H9 (cell line): Measurements from ENCODE around the gene GSX2. TPM values are rescaled to one million over a fixed set of nuclear protein-coding genes. Genes with fewer than 3 reads are reported as not detected.
A peak's percentile ranks its signal among the peaks of the same experiment; 100 is the strongest.

Experiments used
- DNase-seq: peaks from one replicate; pipeline ENCODE4 v3.0.0-alpha.2; 2017
- H2AFZ ChIP-seq: one replicate; pipeline ENCODE4 v1.6.1; 2013; ENCODE audit warnings: mild to moderate bottlenecking, low read length, control low read depth, moderate library complexity
- H2AK5ac ChIP-seq: 2 replicates; pipeline ENCODE4 v1.6.1; 2013; ENCODE audit warnings: low read length, control low read depth, mixed read lengths; ENCODE audit not compliant: insufficient read length
- H2BK120ac ChIP-seq: one replicate; pipeline ENCODE4 v1.6.1; 2013; ENCODE audit warnings: low read depth, mild to moderate bottlenecking, low read length, control low read depth, inconsistent platforms; ENCODE audit not compliant: poor library complexity, severe bottlenecking
- H2BK12ac ChIP-seq: 2 replicates; pipeline ENCODE4 v1.6.1; 2013; ENCODE audit warnings: low read length, control low read depth, mixed read lengths, low read depth; ENCODE audit not compliant: insufficient read length
- H2BK15ac ChIP-seq: 2 replicates; pipeline ENCODE4 v1.6.1; 2013; ENCODE audit warnings: low read depth, low read length, control low read depth
- H2BK20ac ChIP-seq: one replicate; pipeline ENCODE4 v1.6.1; 2013; ENCODE audit warnings: low read depth, mild to moderate bottlenecking, low read length, control low read depth, inconsistent platforms; ENCODE audit not compliant: poor library complexity, severe bottlenecking
- H2BK5ac ChIP-seq: 2 replicates; pipeline ENCODE4 v1.6.1; 2013; ENCODE audit warnings: low read length, control low read depth, mixed read lengths; ENCODE audit not compliant: insufficient read length
- H3K14ac ChIP-seq: 2 replicates; pipeline ENCODE4 v1.6.1; 2013; ENCODE audit warnings: low read length, control low read depth; ENCODE audit not compliant: insufficient read depth
- H3K18ac ChIP-seq: 2 replicates; pipeline ENCODE4 v1.6.1; 2013; ENCODE audit warnings: low read depth, mild to moderate bottlenecking, mixed read lengths, low read length, control low read depth; ENCODE audit not compliant: insufficient read length
- H3K23ac ChIP-seq: 2 replicates; pipeline ENCODE4 v1.6.1; 2013; ENCODE audit warnings: low read length, control low read depth, mixed read lengths, low read depth; ENCODE audit not compliant: insufficient read length
- H3K23me2 ChIP-seq: 2 replicates; pipeline ENCODE4 v1.6.1; 2013; ENCODE audit warnings: low read depth, mild to moderate bottlenecking, mixed read lengths, low read length, control low read depth; ENCODE audit not compliant: insufficient read length, poor library complexity, severe bottlenecking
- H3K27ac ChIP-seq: 2 replicates; pipeline ENCODE4 v1.5.1; 2013; ENCODE audit warnings: low read length, control low read depth, mixed read lengths, low read depth; ENCODE audit not compliant: insufficient read length
- H3K27me3 ChIP-seq: 2 replicates; pipeline ENCODE4 v1.6.1; 2013; ENCODE audit warnings: low read length, control low read depth, inconsistent platforms; ENCODE audit not compliant: insufficient read depth
- H3K4ac ChIP-seq: 2 replicates; pipeline ENCODE4 v1.6.1; 2013; ENCODE audit warnings: low read depth, mild to moderate bottlenecking, control low read depth, inconsistent platforms, low read length, moderate library complexity
- H3K4me1 ChIP-seq: 2 replicates; pipeline ENCODE4 v1.6.1; 2013; ENCODE audit warnings: low read length, control low read depth, inconsistent platforms; ENCODE audit not compliant: insufficient read depth
- H3K4me2 ChIP-seq: 2 replicates; pipeline ENCODE4 v1.6.1; 2013; ENCODE audit warnings: low read length, control low read depth, mixed read lengths; ENCODE audit not compliant: insufficient read length, insufficient read depth
- H3K56ac ChIP-seq: 2 replicates; pipeline ENCODE4 v1.6.1; 2013; ENCODE audit warnings: low read depth, mild to moderate bottlenecking, mixed read lengths, low read length, control low read depth; ENCODE audit not compliant: insufficient read length
- H3K79me1 ChIP-seq: 2 replicates; pipeline ENCODE4 v1.6.1; 2013; ENCODE audit warnings: low read depth, mild to moderate bottlenecking, moderate library complexity, low read length, control low read depth, inconsistent platforms; ENCODE audit not compliant: insufficient read depth, poor library complexity, severe bottlenecking
- H3K79me2 ChIP-seq: 2 replicates; pipeline ENCODE4 v1.6.1; 2013; ENCODE audit warnings: low read length, control low read depth, inconsistent platforms; ENCODE audit not compliant: insufficient read depth
- H3K9ac ChIP-seq: 2 replicates; pipeline ENCODE4 v1.6.1; 2013; ENCODE audit warnings: low read length, control low read depth, mixed read lengths; ENCODE audit not compliant: insufficient read length; ENCODE audit errors: extremely low read depth
- H3K9me3 ChIP-seq: one replicate; pipeline ENCODE4 v1.6.1; 2013; ENCODE audit warnings: low read depth, low read length, inconsistent platforms; ENCODE audit not compliant: control insufficient read depth
- H3T11ph ChIP-seq: one replicate; pipeline ENCODE4 v1.6.1; 2013; ENCODE audit warnings: mild to moderate bottlenecking, low read length, control low read depth, inconsistent platforms
- H4K20me1 ChIP-seq: one replicate; pipeline ENCODE4 v1.6.1; 2013; ENCODE audit not compliant: control insufficient read depth, insufficient read length, insufficient read depth
- H4K5ac ChIP-seq: 2 replicates; pipeline ENCODE4 v1.6.1; 2013; ENCODE audit warnings: low read depth, mild to moderate bottlenecking, mixed read lengths, low read length, control low read depth; ENCODE audit not compliant: insufficient read length
- H4K8ac ChIP-seq: replicated peaks from 2 replicates; pipeline ENCODE4 v1.6.1; 2013; ENCODE audit warnings: low read length, control low read depth, mixed read lengths, low read depth; ENCODE audit not compliant: insufficient read length
- H4K91ac ChIP-seq: 2 replicates; pipeline ENCODE4 v1.6.1; 2013; ENCODE audit warnings: low read depth, mild to moderate bottlenecking, moderate library complexity, mixed read lengths, low read length, control low read depth; ENCODE audit not compliant: insufficient read length
- H3K27ac Mint-ChIP-seq, 3 experiments: 2 replicates in 2 of 3; 3 replicates in 1 of 3; pipeline ENCODE4 v1.8.0; 2020 to 2021; ENCODE audit warnings: mixed read lengths in 3 of 3, mild to moderate bottlenecking in 1 of 3, moderate library complexity in 1 of 3
- H3K27me3 Mint-ChIP-seq: 2 replicates; pipeline ENCODE4 v1.8.0; 2021; ENCODE audit warnings: low read depth, mild to moderate bottlenecking, moderate library complexity, mixed read lengths
- H3K36me3 Mint-ChIP-seq, 3 experiments: 2 replicates in 2 of 3; 3 replicates in 1 of 3; pipeline ENCODE4 v1.8.0; 2020 to 2021; ENCODE audit warnings: low read depth in 3 of 3, mixed read lengths in 3 of 3; ENCODE audit not compliant: insufficient read depth in 1 of 3
- H3K4me1 Mint-ChIP-seq, 2 experiments: 2 replicates each; pipeline ENCODE4 v1.8.0; 2020; ENCODE audit warnings: mixed read lengths in 2 of 2
- H3K4me3 Mint-ChIP-seq, 2 experiments: 2 replicates in 1 of 2; 3 replicates in 1 of 2; pipeline ENCODE4 v1.8.0; 2020 to 2021; ENCODE audit warnings: mild to moderate bottlenecking in 2 of 2, mixed read lengths in 2 of 2, moderate library complexity in 1 of 2
- H3K9me3 Mint-ChIP-seq, 2 experiments: 2 replicates in 1 of 2; 3 replicates in 1 of 2; pipeline ENCODE4 v1.8.0; 2020; ENCODE audit warnings: mild to moderate bottlenecking in 2 of 2, mixed read lengths in 2 of 2, moderate library complexity in 1 of 2
- CTCF ChIP-seq: fragments of 200-600 bp; sonication (generic); conservative IDR thresholded peaks from 3 replicates; pipeline ENCODE4 v1.8.0; 2021; ENCODE audit warnings: antibody characterized with exemption, mild to moderate bottlenecking
- WGBS: extraction: QIAGEN DNeasy Blood & Tissue Kit; methylation state at CpG from one replicate; pipeline ENCODE4 v1.1.7; 2013; ENCODE audit warnings: missing lambda C conversion rate, low lambda C conversion rate, mixed read lengths; ENCODE audit not compliant: insufficient read length; ENCODE audit errors: extremely low coverage; 5-methylcytosine and 5-hydroxymethylcytosine counted together
- long read RNA-seq: library from polyadenylated mRNA; unstranded; transcript quantifications from one replicate; pipeline ENCODE4 v2.0.0, GENCODE V29; 2020
- total RNA-seq: library from RNA; stranded (reverse); gene quantifications from 2 replicates; pipeline ENCODE4 v1.2.1, GENCODE V29; 2021

GSX2 gene
- not detected in 2 replicates for total RNA-seq
- long read RNA-seq: 0 reads

- H4K5ac ChIP-seq: no peak within 1 kb of the TSS
- DNase-seq: peak; percentile 53
- peaks cover 0 to 9% of the 10 kb centered on the region in 2 experiments; a peak in 1 of 5 replicates for H3K9me3 Mint-ChIP-seq
- H2BK5ac ChIP-seq: no peak within 1 kb of the TSS
- H3K79me1 ChIP-seq: no peaks in the 10 kb centered on the region
- H3K79me2 ChIP-seq: no peaks in the 10 kb centered on the region
- 0 out of 7 replicates have a peak, but pooled peaks cover 0 to 3% (median 0%) of the 10 kb centered on the region in 3 experiments for H3K36me3 Mint-ChIP-seq
- no peak for TF ChIP-seq CTCF
- no peak within 1 kb of the TSS for H2BK15ac ChIP-seq
- no peak within 1 kb of the TSS for H3K23ac ChIP-seq
- H4K20me1 ChIP-seq: no peaks in the 10 kb centered on the region
- H4K91ac ChIP-seq: no peak within 1 kb of the TSS
- no peak within 1 kb of the TSS for H3K18ac ChIP-seq
- H3K27me3 Mint-ChIP-seq: peaks cover 100% of the 10 kb centered on the region
- peaks cover 93% of the 10 kb centered on the region for H3K27me3 ChIP-seq
- H2BK12ac ChIP-seq: no peak within 1 kb of the TSS
- no peak within 1 kb of the TSS for H2BK20ac ChIP-seq
- peaks cover 54 to 85% of the 10 kb centered on the region in 2 experiments for H3K4me1 Mint-ChIP-seq
- H2BK120ac ChIP-seq: no peak within 1 kb of the TSS
- H3K9ac ChIP-seq: no peak within 1 kb of the TSS
- no peak within 1 kb of the TSS; a peak in 1 of 7 replicates for H3K27ac Mint-ChIP-seq
- no peak within 1 kb of the TSS for H3T11ph ChIP-seq
- H3K4me3 Mint-ChIP-seq: peak within 1 kb of the TSS; percentile 40 to 78
- peaks cover 10% of the 10 kb centered on the region for H3K4me1 ChIP-seq
- no peak within 1 kb of the TSS for H3K4ac ChIP-seq
- no peaks in the 10 kb centered on the region for H3K9me3 ChIP-seq
- H3K56ac ChIP-seq: no peak within 1 kb of the TSS
- no peak within 1 kb of the TSS for H2AFZ ChIP-seq
- H2AK5ac ChIP-seq: no peak within 1 kb of the TSS
- H3K23me2 ChIP-seq: peaks cover 29% of the 10 kb centered on the region
- no CpG with 5 or more reads among the region's 66 CpGs for WGBS
- peak within 1 kb of the TSS; percentile 85 for H3K4me2 ChIP-seq
- H3K27ac ChIP-seq: no peak within 1 kb of the TSS
- no peak within 1 kb of the TSS for H4K8ac ChIP-seq
- no peak within 1 kb of the TSS; the same call in 1 of the 2 replicates for H3K14ac ChIP-seq
These were observed at the start of gene GSX2 for GRCh38 chr4:54099748-54100574. GSX2 (plus strand) TSS chr4:54100163; CDS start chr4:54100345, 182 bp downstream.
